Fibroblast of villous mesenchyme (primary cell): ENCODE results near the gene SOS1. TPM values are rescaled to one million over a fixed set of nuclear protein-coding genes. Genes with fewer than 3 reads are reported as not detected.
A peak's percentile ranks its signal among the peaks of the same experiment; 100 is the strongest.

Source experiments
- DNase-seq: peaks from one replicate; pipeline ENCODE4 v3.0.0-alpha.2; 2010; ENCODE audit warnings: low read depth
- H3K4me3 ChIP-seq: 2 replicates; pipeline ENCODE4 v1.5.1; 2011; ENCODE audit warnings: low read depth, mild to moderate bottlenecking, low read length
- CTCF ChIP-seq: IDR thresholded peaks from 2 replicates; pipeline ENCODE4 v1.5.1; 2012; ENCODE audit warnings: low read depth, mild to moderate bottlenecking, low read length; ENCODE audit not compliant: insufficient read depth
- total RNA-seq: library from RNA; depleted of rRNA; stranded (reverse); fragments of >200 nt; gene quantifications from 2 replicates; pipeline ENCODE4 v1.2.3, GENCODE V29; 2012

SOS1 gene
- total RNA-seq, 1 donor = 21.2 TPM

GRCh38 chr2:39039072-39039471 is 81.8 kb downstream of the SOS1 start:
- no peak for DNase-seq
- no peak for TF ChIP-seq CTCF
- no peak overlapping the region for H3K4me3 ChIP-seq

DNA sequence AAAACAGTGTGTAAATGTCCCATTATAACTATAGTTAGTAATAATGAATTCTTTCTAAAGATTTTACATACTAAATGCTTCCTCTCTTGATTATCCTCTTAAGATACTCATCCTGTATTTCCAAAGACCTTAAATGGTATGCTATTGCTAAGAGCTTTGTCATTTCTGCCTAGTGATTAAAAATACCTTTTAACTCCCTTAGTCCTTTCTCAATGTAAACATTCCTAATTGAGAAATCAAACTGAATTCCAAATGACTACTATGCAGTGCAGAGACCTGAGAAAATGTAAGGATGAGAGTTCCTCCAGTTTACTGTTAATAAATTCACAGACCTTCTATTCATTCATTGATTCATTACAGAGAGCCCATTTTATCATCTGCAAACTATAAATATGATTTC is 86.9 kb downstream of the SOS1 start:
- H3K4me3 ChIP-seq = no peak overlapping the region
- DNase-seq = peak; percentile 20

GRCh38 chr2:39027421-39027820 is 93.4 kb downstream of the SOS1 start:
- no peak overlapping the region for H3K4me3 ChIP-seq
- no peak for TF ChIP-seq CTCF
- DNase-seq = no peak

More for the DNA sequence above, 86.9 kb downstream of the SOS1 start:
- TF ChIP-seq CTCF = no peak

DNA sequence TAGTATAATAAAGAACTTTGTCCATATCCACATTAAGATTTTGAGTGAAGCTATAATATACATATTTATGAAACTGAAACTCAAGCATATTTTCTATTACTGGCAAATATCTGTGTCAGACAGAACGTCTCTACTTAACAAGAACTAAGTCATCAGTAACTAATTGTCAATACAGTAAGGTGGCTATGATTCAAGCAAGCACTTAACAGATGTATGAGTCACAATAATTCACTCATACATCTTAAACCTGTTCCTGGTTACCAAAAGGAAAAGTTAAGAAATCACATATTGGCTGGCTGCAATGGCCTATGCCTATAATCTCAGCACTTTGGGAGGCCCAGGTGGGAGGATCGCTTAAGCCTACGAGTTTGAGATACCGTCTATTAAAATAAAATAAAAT is 96.0 kb downstream of the SOS1 start:
- no peak for TF ChIP-seq CTCF
- DNase-seq = no peak

DNA sequence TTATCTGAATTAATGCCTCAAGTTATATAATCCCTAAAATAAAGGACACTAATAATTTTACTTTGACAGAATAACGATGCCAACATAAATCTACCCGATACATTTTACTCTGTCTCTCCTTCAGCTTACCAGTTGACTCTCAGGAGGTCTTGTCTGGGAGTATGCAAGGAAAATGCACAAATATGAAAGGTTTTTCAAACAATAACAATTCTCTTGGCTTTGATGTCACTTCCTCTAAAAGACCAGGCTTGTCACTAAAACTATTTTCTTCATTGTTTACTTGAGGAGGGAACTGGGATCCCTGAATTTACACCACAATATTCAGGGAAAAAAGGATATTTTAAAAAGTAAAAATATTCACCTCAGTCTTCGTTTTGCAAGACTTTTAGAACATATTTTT is 97.2 kb downstream of the SOS1 start:
- no peak overlapping the region for H3K4me3 ChIP-seq
- DNase-seq = no peak
- no peak for TF ChIP-seq CTCF

More for the DNA sequence above, 96.0 kb downstream of the SOS1 start:
- H3K4me3 ChIP-seq = no peak overlapping the region

- no peak overlapping the region for H3K4me3 ChIP-seq
- no peak for DNase-seq
- TF ChIP-seq CTCF = no peak
Measured at GRCh38 chr2:39022642-39023235, 98.1 kb downstream of the SOS1 start.

DNA sequence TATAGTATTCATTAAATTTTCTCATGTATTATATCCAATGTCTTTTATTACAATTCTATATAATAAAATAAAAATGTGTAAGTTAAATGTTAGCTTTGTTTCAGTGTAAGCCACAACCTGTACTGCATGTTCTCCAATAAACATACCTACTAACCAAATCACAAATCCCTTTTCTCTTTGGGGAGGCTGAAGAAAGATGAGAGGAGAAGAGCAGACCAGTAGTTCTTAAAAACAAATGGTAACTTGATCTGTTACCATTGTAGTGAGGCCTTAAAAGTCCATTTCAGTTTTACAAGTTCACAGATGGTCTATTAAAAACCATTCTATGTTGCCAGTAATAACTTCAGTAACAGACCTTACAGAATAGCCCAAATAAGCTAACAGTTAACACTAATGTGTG is 100.5 kb downstream of the SOS1 start:
- no peak for DNase-seq
- H3K4me3 ChIP-seq = no peak overlapping the region
- no peak for TF ChIP-seq CTCF
